B cell (primary cell): ENCODE results near the gene ITPR1. TPM values are rescaled to one million over a fixed set of nuclear protein-coding genes. Genes with fewer than 3 reads are reported as not detected.

ENCODE experiments used
- ATAC-seq: fragments of 200-7000 bp; cut with Tn5 transposase; one replicate; pipeline ENCODE4 v1.10.0; 2021; ENCODE audit warnings: low read depth, mild to moderate bottlenecking, moderate number of reproducible peaks, moderate library complexity
- CTCF ChIA-PET: fragments of 350-600 bp; sonication (Branson Sonifier 250); formaldehyde crosslinking; loops from one replicate; lab custom pipeline; 2021; ENCODE audit warnings: antibody characterized with exemption, inconsistent platforms; lab: Charles Lee
- POLR2A ChIA-PET: fragments of 350-600 bp; sonication (Branson Sonifier 250); formaldehyde crosslinking; loops from one replicate; lab custom pipeline; 2021; ENCODE audit warnings: antibody characterized with exemption; lab: Charles Lee
- DNase-seq: peaks from one replicate; pipeline ENCODE4 v3.0.0; 2013
- H2AFZ ChIP-seq: 2 replicates; pipeline ENCODE4 v1.6.1; 2012; ENCODE audit warnings: mild to moderate bottlenecking, low read depth, low read length; ENCODE audit not compliant: insufficient read depth, poor library complexity, severe bottlenecking
- H3K27ac ChIP-seq, 2 donors: 1 replicate in 1 of 2; 2 replicates in 1 of 2; pipeline ENCODE4 v1.5.1; 2012 to 2013; ENCODE audit warnings: low read length in 2 of 2, mild to moderate bottlenecking in 2 of 2, moderate library complexity in 1 of 2
- H3K27me3 ChIP-seq, 4 experiments: fragments of 200-600 bp in 1 of 4; sonication (generic) in 1 of 4; replicated peaks in 1 of 4; 1 replicate in 2 of 4; 2 replicates in 2 of 4; pipeline versions ENCODE4 v1.6.1 to v1.7.0; 2013 to 2016; ENCODE audit warnings: low read length in 3 of 4, mild to moderate bottlenecking in 2 of 4, mixed read lengths in 1 of 4, moderate library complexity in 1 of 4; ENCODE audit not compliant: insufficient read depth in 4 of 4, control insufficient read depth in 3 of 4; ENCODE audit errors: control extremely low read depth in 1 of 4
- H3K36me3 ChIP-seq, 2 experiments: replicated peaks in 1 of 2; 1 replicate in 1 of 2; 2 replicates in 1 of 2; pipeline versions ENCODE4 v1.6.1 to v1.7.1; 2013; ENCODE audit warnings: low read length in 1 of 2; ENCODE audit not compliant: insufficient read depth in 2 of 2, control insufficient read depth in 1 of 2; ENCODE audit errors: control extremely low read depth in 1 of 2, extremely low read depth in 1 of 2
- H3K4me1 ChIP-seq, 2 donors: fragments of 200-600 bp in 1 of 2; sonication (generic) in 1 of 2; 1 replicate in 1 of 2; 2 replicates in 1 of 2; pipeline versions ENCODE4 v1.5.1 to v1.6.1; 2013 to 2017; ENCODE audit warnings: low read length in 2 of 2; ENCODE audit not compliant: control insufficient read depth in 2 of 2, insufficient read depth in 2 of 2
- H3K4me2 ChIP-seq: replicated peaks from 2 replicates; pipeline ENCODE3; 2012; ENCODE audit warnings: mild to moderate bottlenecking, low read depth, low read length; ENCODE audit not compliant: poor library complexity, severe bottlenecking
- H3K4me3 ChIP-seq, 5 experiments: fragments of 200-600 bp in 1 of 5; sonication (generic) in 1 of 5; 1 replicate in 3 of 5; 2 replicates in 2 of 5; pipeline versions ENCODE4 v1.5.1 to v1.7.0; 2011 to 2016; ENCODE audit warnings: low read length in 4 of 5, mild to moderate bottlenecking in 4 of 5, low read depth in 2 of 5, control low read depth in 1 of 5, moderate library complexity in 1 of 5; ENCODE audit not compliant: insufficient read depth in 1 of 5; ENCODE audit errors: control extremely low read depth in 1 of 5, extremely low read depth in 1 of 5
- H3K79me2 ChIP-seq: fragments of 200-600 bp; sonication (generic); one replicate; pipeline ENCODE4 v1.6.0; 2016; ENCODE audit warnings: low read length; ENCODE audit not compliant: control insufficient read depth, insufficient read depth
- H3K9ac ChIP-seq: fragments of 200-600 bp; sonication (generic); 2 replicates; pipeline ENCODE4 v1.6.1; 2017; ENCODE audit warnings: mild to moderate bottlenecking, low read length, moderate library complexity
- H3K9me3 ChIP-seq, 3 donors: one replicate each; pipeline versions ENCODE4 v1.6.1 to v1.7.1; 2013; ENCODE audit warnings: low read length in 2 of 3; ENCODE audit not compliant: control insufficient read depth in 2 of 3, insufficient read depth in 1 of 3; ENCODE audit errors: control extremely low read depth in 1 of 3
- H4K20me1 ChIP-seq: 2 replicates; pipeline ENCODE4 v1.6.0; 2012; ENCODE audit warnings: mild to moderate bottlenecking, low read length; ENCODE audit not compliant: insufficient read depth, control insufficient read depth, poor library complexity, severe bottlenecking
- H3K27ac Mint-ChIP-seq: one replicate; pipeline ENCODE4 v1.8.0; 2021; ENCODE audit warnings: mixed read lengths
- H3K27me3 Mint-ChIP-seq: one replicate; pipeline ENCODE4 v1.8.0; 2021; ENCODE audit warnings: mixed read lengths
- H3K4me1 Mint-ChIP-seq: one replicate; pipeline ENCODE4 v1.8.0; 2021; ENCODE audit warnings: mixed read lengths
- H3K4me3 Mint-ChIP-seq: one replicate; pipeline ENCODE4 v1.8.0; 2021; ENCODE audit warnings: mixed read lengths
- H3K9me3 Mint-ChIP-seq: one replicate; pipeline ENCODE4 v1.8.0; 2022; ENCODE audit warnings: mixed read lengths; ENCODE audit not compliant: insufficient read depth
- EZH2 ChIP-seq: IDR thresholded peaks from 2 replicates; pipeline ENCODE4 v1.6.1; 2012; ENCODE audit warnings: borderline replicate concordance, low read depth, mild to moderate bottlenecking, moderate library complexity, low read length; ENCODE audit not compliant: insufficient read depth, poor library complexity, severe bottlenecking
- WGBS: methylation state at CpG from one replicate; pipeline ENCODE4 v1.1.5; 2013; ENCODE audit warnings: missing lambda C conversion rate; ENCODE audit not compliant: insufficient coverage; 5-methylcytosine and 5-hydroxymethylcytosine counted together
- intact Hi-C: fragments of 100-400 bp; cut with micrococcal nuclease; formaldehyde crosslinking; loops from one replicate; pipeline ENCODE4 v1.10.0; 2022
- polyA plus RNA-seq: library from polyadenylated mRNA; depleted of rRNA; stranded (reverse); fragments of >200 nt; gene quantifications from 2 replicates; pipeline ENCODE4 v1.2.3, GENCODE V29; 2012
- total RNA-seq, 2 donors: library from RNA; stranded (reverse); fragments of 120-200 nt in 1 of 2; gene quantifications; 1 replicate in 1 of 2; 2 replicates in 1 of 2; pipeline versions ENCODE4 v1.2.3 to v1.2.4, GENCODE V29; 2013 to 2022
- TF ChIP-seq, protein P1 (sequence below): fragments of 200-600 bp; IDR thresholded peaks from one replicate; pipeline ENCODE4 v1.8.0; 2022; ENCODE audit warnings: antibody characterized with exemption, mild to moderate bottlenecking

The ITPR1 gene
- total and polyA plus RNA-seq, 2 donors (not counting 1 experiment from before 2014, with no cell fraction given): 64.0 to 332 TPM

DNA sequence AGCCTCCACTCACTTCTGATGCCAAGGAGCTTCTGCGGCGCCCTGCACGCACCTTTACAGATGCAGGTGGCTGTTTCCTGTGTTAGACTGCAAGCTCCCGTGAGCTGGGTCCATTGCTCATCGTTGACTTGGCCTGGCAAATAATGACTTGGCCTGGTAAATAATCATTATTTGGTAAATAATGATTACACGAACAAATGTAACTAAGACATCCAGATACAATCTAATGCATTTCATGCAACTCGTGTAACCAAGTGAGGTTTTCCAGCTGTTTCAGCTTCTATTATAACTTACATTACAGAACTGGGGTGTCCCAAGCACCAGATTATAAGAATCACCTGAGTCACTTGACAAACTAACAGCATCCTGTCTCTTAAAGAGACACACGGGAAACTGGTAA lies 394.0 kb downstream of the ITPR1 start:
- Histone ChIP-seq H3K27me3 (no peaks in the 10 kb centered on the region), H4K20me1 (no peaks in the 10 kb centered on the region), H3K9me3 (no peaks in the 10 kb centered on the region), H3K4me2 (no peak overlapping the region), H2AFZ (no peak overlapping the region), H3K4me1 (peaks cover 8 to 11% of the 10 kb centered on the region in 2 donors), H3K79me2 (no peaks in the 10 kb centered on the region), H3K4me3 (no peak overlapping the region), H3K36me3 (no peaks in the 10 kb centered on the region), H3K9ac (no peak overlapping the region), H3K27ac (no peak overlapping the region)
- POLR2A ChIA-PET: interaction anchor here (0.7 kb wide), 1 partner anchor 187 kb away, joined by 3 read pairs; no protein-coding TSS in a partner anchor
- intact Hi-C loops: loop anchor here (5.0 kb wide), 1 partner anchor 95 kb away; no protein-coding TSS in a partner anchor
- H3K4me1 Mint-ChIP-seq: peaks cover 14% of the 10 kb centered on the region
- TF ChIP-seq EZH2: no peak
- no peak overlapping the region for H3K4me3 Mint-ChIP-seq
- CTCF ChIA-PET: interaction anchor here (0.7 kb wide), 1 partner anchor 106 kb away, joined by 3 read pairs; no protein-coding TSS in a partner anchor
- WGBS: 100% methylated on average over 5 of the region's 8 CpGs
- no peaks in the 10 kb centered on the region for H3K9me3 Mint-ChIP-seq
- ATAC-seq (no peak), DNase-seq (no peak)
- no peak overlapping the region for H3K27ac Mint-ChIP-seq
- no peaks in the 10 kb centered on the region for H3K27me3 Mint-ChIP-seq

DNA sequence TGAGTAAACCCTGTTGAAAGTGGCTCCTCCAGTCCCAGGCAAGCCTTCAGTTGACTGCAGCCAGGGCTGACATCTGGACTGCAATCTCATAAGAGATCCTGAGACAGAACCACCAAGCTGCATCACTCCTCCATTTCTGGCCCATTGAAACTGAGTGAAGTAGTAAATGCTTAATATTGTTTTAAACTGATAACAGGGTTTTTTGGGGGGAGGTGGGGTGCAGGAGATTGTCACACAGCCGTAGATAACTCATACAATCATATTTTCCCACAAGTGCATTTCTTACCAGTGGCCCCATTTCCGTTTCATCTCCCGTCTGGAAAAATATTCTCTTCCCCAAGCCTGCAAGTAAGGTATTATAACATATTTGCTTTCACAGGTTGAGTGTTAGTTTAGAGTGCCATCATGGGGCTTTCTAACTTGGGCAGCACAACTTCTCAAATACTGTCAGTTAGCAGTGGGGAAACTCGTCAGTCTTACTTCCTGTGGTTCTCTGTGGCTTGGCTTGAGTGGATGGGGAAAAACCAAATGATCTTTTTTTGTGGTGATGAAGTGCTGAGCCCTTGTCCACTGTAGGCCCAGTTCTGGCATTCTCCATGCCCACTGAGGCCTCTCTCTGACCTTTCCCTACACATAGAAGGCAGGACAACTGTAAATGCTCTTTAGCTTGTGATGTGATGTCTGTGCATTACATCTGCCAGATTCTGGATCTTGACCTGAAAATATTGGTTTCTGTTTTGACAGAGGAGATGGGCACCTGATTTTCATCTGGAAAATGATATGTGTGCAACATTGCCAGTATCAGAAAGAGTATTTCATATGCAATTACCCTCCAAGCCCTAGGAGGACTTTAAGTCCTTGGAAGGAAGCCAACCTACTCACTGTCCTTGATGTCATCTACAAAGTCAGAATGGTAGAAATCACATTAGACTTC lies 396.0 kb downstream of the ITPR1 start:
- H3K27me3 Mint-ChIP-seq: no peaks in the 10 kb centered on the region
- no peak overlapping the region for H3K4me3 Mint-ChIP-seq
- ATAC-seq (peak; percentile 33), DNase-seq (peak; percentile 25)
- Histone ChIP-seq H3K9me3 (no peaks in the 10 kb centered on the region), H3K9ac (no peak overlapping the region), H3K79me2 (no peaks in the 10 kb centered on the region), H3K36me3 (no peaks in the 10 kb centered on the region), H3K4me1 (peaks cover 8 to 11% of the 10 kb centered on the region in 2 donors), H3K27me3 (no peaks in the 10 kb centered on the region), H4K20me1 (no peaks in the 10 kb centered on the region), H2AFZ (no peak overlapping the region), H3K27ac (no peak overlapping the region), H3K4me2 (no peak overlapping the region), H3K4me3 (no peak overlapping the region)
- H3K4me1 Mint-ChIP-seq: peaks cover 14% of the 10 kb centered on the region
- intact Hi-C loops: loop anchor here (5.0 kb wide), 1 partner anchor 93 kb away; no protein-coding TSS in a partner anchor
- H3K9me3 Mint-ChIP-seq: no peaks in the 10 kb centered on the region
- ChIA-PET POLR2A (interaction anchor here (0.6 kb wide), 1 partner anchor 28 kb away, joined by 5 read pairs; no protein-coding TSS in a partner anchor), CTCF (interaction anchor here (0.6 kb wide), 1 partner anchor 1314 kb away, joined by 3 read pairs; no protein-coding TSS in a partner anchor)
- 0% methylated on average over 1 of the region's 4 CpGs for WGBS
- no peak for TF ChIP-seq EZH2
- TF ChIP-seq, protein P1, sequence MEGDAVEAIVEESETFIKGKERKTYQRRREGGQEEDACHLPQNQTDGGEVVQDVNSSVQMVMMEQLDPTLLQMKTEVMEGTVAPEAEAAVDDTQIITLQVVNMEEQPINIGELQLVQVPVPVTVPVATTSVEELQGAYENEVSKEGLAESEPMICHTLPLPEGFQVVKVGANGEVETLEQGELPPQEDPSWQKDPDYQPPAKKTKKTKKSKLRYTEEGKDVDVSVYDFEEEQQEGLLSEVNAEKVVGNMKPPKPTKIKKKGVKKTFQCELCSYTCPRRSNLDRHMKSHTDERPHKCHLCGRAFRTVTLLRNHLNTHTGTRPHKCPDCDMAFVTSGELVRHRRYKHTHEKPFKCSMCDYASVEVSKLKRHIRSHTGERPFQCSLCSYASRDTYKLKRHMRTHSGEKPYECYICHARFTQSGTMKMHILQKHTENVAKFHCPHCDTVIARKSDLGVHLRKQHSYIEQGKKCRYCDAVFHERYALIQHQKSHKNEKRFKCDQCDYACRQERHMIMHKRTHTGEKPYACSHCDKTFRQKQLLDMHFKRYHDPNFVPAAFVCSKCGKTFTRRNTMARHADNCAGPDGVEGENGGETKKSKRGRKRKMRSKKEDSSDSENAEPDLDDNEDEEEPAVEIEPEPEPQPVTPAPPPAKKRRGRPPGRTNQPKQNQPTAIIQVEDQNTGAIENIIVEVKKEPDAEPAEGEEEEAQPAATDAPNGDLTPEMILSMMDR: no peak
- H3K27ac Mint-ChIP-seq: no peak overlapping the region
